ENCODE data around the gene CLP1.

The CLP1 gene

GRCh38 chr11:57657194-57658022, at the start of gene CLP1:
Gene CLP1 (plus strand): TSS chr11:57657762. CDS start chr11:57659477, 1,715 bp downstream.
- DNase-seq: peak; percentile 99

GRCh38 chr11:57610170-57610569, 47.4 kb upstream of the CLP1 start:
- no peak for DNase-seq

- DNase-seq: no peak
Observed at GRCh38 chr11:57614234-57614772, 43.3 kb upstream of the CLP1 start.

GRCh38 chr11:57615308-57615707, 42.3 kb upstream of the CLP1 start:
- no peak for DNase-seq

- no peak for DNase-seq
Observed at GRCh38 chr11:57616595-57616994, 41.0 kb upstream of the CLP1 start.

GRCh38 chr11:57618438-57618837, 39.1 kb upstream of the CLP1 start:
- DNase-seq: no peak

- no peak for DNase-seq
Observed at GRCh38 chr11:57619331-57619730, 38.2 kb upstream of the CLP1 start.

- no peak for DNase-seq
Observed at GRCh38 chr11:57620467-57620866, 37.1 kb upstream of the CLP1 start.

GRCh38 chr11:57622263-57622662, 35.3 kb upstream of the CLP1 start:
- no peak for DNase-seq

GRCh38 chr11:57624864-57625263, 32.7 kb upstream of the CLP1 start:
- DNase-seq: no peak

- DNase-seq: no peak
Observed at GRCh38 chr11:57626895-57627294, 30.7 kb upstream of the CLP1 start.

- no peak for DNase-seq
Observed at GRCh38 chr11:57630171-57630570, 27.4 kb upstream of the CLP1 start.

- no peak for DNase-seq
Observed at GRCh38 chr11:57632116-57632515, 25.4 kb upstream of the CLP1 start.

GRCh38 chr11:57633394-57634070, 24.0 kb upstream of the CLP1 start:
- DNase-seq: no peak

- no peak for DNase-seq
Observed at GRCh38 chr11:57634311-57634710, 23.3 kb upstream of the CLP1 start.

GRCh38 chr11:57635246-57635645, 22.3 kb upstream of the CLP1 start:
- no peak for DNase-seq

- no peak for DNase-seq
Observed at GRCh38 chr11:57637626-57638004, 19.9 kb upstream of the CLP1 start.

- peak; percentile 16 for DNase-seq
Observed at GRCh38 chr11:57638005-57638781, 19.4 kb upstream of the CLP1 start.

GRCh38 chr11:57638811-57639320, 18.7 kb upstream of the CLP1 start:
- DNase-seq: no peak

- DNase-seq: no peak
Observed at GRCh38 chr11:57639321-57640067, 18.1 kb upstream of the CLP1 start.

- no peak for DNase-seq
Observed at GRCh38 chr11:57640068-57640800, 17.3 kb upstream of the CLP1 start.

Measured in activated CD4-positive, alpha-beta T cell treated with anti-CD3 and anti-CD28 coated beads, Interleukin-2, Interleukin-6, amounts not matched to agents 100 ng/mL and 50 ng/mL, durations not matched to agents 16 hours and 8 hours (primary cell).